Thymus (tissue), 11 donors: ENCODE measurements around the gene PLEKHH3. TPM values are rescaled to one million over a fixed set of nuclear protein-coding genes. Genes with fewer than 3 reads are reported as not detected.
"Not testable (repeated sequence)": the region's sequence is repeated elsewhere in the genome, so short reads cannot be mapped to it uniquely, and the experiment has no call there.

Source experiments
- DNase-seq, 9 donors: peaks; one replicate each; pipeline ENCODE4 v3.0.0-alpha.2; 2013; ENCODE audit warnings: low spot score in 9 of 9, low read depth in 6 of 9, missing footprints in 1 of 9
- H3K27ac ChIP-seq, 2 donors: one replicate each; pipeline ENCODE4 v1.5.1; 2013; ENCODE audit warnings: control low read depth in 1 of 2, low read depth in 1 of 2, low read length in 1 of 2, mild to moderate bottlenecking in 1 of 2, moderate library complexity in 1 of 2
- H3K27me3 ChIP-seq, 2 donors: one replicate each; pipeline ENCODE4 v1.5.1; 2013; ENCODE audit warnings: low read length in 1 of 2; ENCODE audit not compliant: control insufficient read depth in 2 of 2, insufficient read depth in 1 of 2
- H3K36me3 ChIP-seq, 2 donors: one replicate each; pipeline ENCODE4 v1.5.1; 2013; ENCODE audit warnings: low read length in 1 of 2, mild to moderate bottlenecking in 1 of 2, moderate library complexity in 1 of 2; ENCODE audit not compliant: control insufficient read depth in 2 of 2, insufficient read depth in 2 of 2
- H3K4me1 ChIP-seq, 2 donors: one replicate each; pipeline ENCODE4 v1.5.1; 2013; ENCODE audit warnings: low read length in 2 of 2; ENCODE audit not compliant: control insufficient read depth in 2 of 2, insufficient read depth in 2 of 2
- H3K4me3 ChIP-seq, 2 donors: one replicate each; pipeline ENCODE4 v1.5.1; 2013; ENCODE audit warnings: low read length in 2 of 2, control low read depth in 1 of 2, mild to moderate bottlenecking in 1 of 2
- H3K9me3 ChIP-seq, 2 donors: one replicate each; pipeline ENCODE4 v1.5.1; 2013; ENCODE audit warnings: low read length in 1 of 2, mild to moderate bottlenecking in 1 of 2; ENCODE audit not compliant: control insufficient read depth in 2 of 2, insufficient read depth in 1 of 2
- WGBS: extraction: QIAGEN DNeasy Blood & Tissue Kit; methylation state at CpG from one replicate; pipeline ENCODE4 v1.1.7; 2013; 5-methylcytosine and 5-hydroxymethylcytosine counted together
- polyA plus RNA-seq: library from polyadenylated mRNA; stranded (reverse); fragments of 200-250 nt; gene quantifications from one replicate; pipeline ENCODE4 v1.2.3, GENCODE V29; 2013
- total RNA-seq: library from RNA; stranded (reverse); fragments of 120-200 nt; gene quantifications from one replicate; pipeline ENCODE4 v1.2.4, GENCODE V29; 2013
- donor health status: healthy.

Gene PLEKHH3
- total and polyA plus RNA-seq, 2 donors = 8.2 to 20.3 TPM

DNA sequence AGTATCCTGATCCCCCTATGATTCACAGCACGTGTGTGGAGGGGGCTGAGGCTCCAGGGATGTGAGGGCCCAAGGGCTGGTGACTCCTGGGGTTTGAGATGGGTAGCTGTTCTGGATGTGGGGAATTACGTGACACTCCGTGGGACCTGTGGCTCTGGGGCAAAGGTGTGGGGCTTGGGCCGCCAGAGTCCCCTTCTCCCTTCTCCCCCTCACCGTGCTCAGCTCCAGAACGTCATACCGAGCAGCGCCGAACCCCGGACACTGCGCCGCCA is 7.2 kb downstream of the PLEKHH3 start:
- H3K36me3 ChIP-seq = peaks cover 0 to 2% of the 10 kb centered on the region in 2 donors
- no peak overlapping the region for H3K27ac ChIP-seq
- H3K4me1 ChIP-seq = peaks cover 8 to 33% of the 10 kb centered on the region in 2 donors
- 60% methylated on average over 12 of the region's 12 CpGs for WGBS
- no peak for DNase-seq
- H3K4me3 ChIP-seq = no peak overlapping the region
- H3K9me3 ChIP-seq = peaks cover 0 to 16% of the 10 kb centered on the region in 2 donors
- H3K27me3 ChIP-seq = peaks cover 57 to 68% of the 10 kb centered on the region in 2 donors

DNA sequence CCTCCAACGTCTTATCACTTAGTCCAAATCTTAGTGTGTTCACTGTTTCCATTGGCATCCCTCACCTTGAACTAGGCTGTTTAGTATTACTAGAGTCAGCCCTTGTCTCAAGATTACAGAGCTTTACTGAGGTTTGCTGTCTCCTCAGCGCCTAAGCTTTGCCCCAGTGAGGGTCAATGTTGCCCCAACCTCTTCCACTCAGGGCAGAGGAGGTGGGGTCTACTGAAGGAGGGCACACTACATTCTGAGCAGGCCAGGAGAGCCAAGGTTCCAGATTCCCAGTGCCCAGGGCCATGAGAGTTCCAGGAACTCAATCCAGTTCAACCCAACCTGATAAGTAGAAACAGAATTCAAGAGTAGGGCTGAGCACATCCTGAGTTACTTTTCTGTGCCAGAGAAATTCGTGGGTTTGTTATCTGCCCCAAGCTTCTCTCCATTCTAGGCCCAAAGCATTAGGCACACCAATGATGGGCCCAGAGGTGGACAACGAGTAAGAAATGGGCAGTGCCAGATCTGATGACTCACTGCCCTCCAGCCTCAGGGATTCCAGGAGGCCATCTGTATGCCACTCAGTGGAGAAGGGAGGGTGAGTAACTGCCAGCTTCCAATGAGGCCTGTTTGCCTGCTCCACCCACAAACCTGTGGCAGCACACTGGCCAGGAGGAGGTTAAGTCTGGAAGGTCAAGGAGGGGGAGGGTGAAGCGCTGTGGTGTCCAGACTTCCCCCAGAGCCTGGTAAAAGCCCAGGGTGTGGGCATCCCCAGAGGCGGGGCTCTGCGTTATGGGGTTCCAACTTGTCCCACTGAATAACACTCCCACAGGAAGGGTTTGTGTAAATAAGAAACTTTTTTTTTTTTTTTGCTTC is 9.5 kb downstream of the PLEKHH3 start:
- no peak for DNase-seq
- Histone ChIP-seq H3K9me3 (peaks cover 0 to 8% of the 10 kb centered on the region in 2 donors), H3K4me3 (no peak overlapping the region), H3K27me3 (peaks cover 35 to 45% of the 10 kb centered on the region in 2 donors), H3K4me1 (peaks cover 8 to 19% of the 10 kb centered on the region in 2 donors), H3K36me3 (peaks cover 0 to 2% of the 10 kb centered on the region in 2 donors), H3K27ac (no peak overlapping the region)
- WGBS = 93% methylated on average over 7 of the region's 7 CpGs

DNA sequence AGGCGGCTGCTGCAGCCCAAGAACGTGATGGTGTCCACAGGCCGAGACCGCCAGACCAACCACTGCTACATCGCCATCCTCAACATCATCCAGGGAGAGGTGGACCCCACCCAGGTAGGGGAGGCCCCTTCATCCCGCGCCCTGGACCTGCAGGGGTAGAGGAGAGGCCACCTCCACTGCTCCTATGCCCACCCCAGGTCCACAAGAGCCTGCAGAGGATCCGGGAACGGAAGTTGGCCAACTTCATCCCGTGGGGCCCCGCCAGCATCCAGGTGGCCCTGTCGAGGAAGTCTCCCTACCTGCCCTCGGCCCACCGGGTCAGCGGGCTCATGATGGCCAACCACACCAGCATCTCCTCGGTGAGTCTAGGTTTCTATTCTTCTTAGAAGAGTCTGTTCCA is 10.7 kb downstream of the PLEKHH3 start:
- not testable (repeated sequence) for DNase-seq, H3K4me1 ChIP-seq

DNA sequence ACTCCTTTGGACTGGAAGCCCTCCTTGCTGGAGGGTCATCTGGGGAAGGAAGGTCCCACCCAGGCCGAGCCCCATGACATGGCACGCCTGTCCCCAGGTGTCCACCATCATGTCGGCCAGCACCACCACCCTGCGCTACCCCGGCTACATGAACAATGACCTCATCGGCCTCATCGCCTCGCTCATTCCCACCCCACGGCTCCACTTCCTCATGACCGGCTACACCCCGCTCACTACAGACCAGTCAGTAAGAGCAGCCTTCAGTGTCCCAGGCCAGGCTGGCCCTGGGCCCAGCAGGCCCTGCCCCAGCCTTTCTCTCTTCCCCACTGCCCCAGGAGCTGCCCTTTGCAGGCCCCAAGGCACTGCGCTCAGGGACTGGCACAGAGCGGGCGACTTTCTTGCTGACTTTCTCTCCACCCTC is 11.2 kb downstream of the PLEKHH3 start:
- peaks cover 0 to 2% of the 10 kb centered on the region in 2 donors for H3K36me3 ChIP-seq
- H3K9me3 ChIP-seq = no peaks in the 10 kb centered on the region
- H3K4me1 ChIP-seq = peaks cover 4 to 5% of the 10 kb centered on the region in 2 donors
- no peak overlapping the region for H3K4me3 ChIP-seq
- no peak for DNase-seq
- WGBS = 94% methylated on average over 14 of the region's 14 CpGs
- H3K27me3 ChIP-seq = peaks cover 18 to 30% of the 10 kb centered on the region in 2 donors
- no peak overlapping the region for H3K27ac ChIP-seq

More for the DNA sequence above, 10.7 kb downstream of the PLEKHH3 start:
- not testable (repeated sequence) for H3K36me3 ChIP-seq, H3K9me3 ChIP-seq, H3K27ac ChIP-seq, H3K4me3 ChIP-seq
- peaks cover 23 to 33% of the 10 kb centered on the region in 2 donors for H3K27me3 ChIP-seq
- WGBS = 93% methylated on average over 13 of the region's 16 CpGs

DNA sequence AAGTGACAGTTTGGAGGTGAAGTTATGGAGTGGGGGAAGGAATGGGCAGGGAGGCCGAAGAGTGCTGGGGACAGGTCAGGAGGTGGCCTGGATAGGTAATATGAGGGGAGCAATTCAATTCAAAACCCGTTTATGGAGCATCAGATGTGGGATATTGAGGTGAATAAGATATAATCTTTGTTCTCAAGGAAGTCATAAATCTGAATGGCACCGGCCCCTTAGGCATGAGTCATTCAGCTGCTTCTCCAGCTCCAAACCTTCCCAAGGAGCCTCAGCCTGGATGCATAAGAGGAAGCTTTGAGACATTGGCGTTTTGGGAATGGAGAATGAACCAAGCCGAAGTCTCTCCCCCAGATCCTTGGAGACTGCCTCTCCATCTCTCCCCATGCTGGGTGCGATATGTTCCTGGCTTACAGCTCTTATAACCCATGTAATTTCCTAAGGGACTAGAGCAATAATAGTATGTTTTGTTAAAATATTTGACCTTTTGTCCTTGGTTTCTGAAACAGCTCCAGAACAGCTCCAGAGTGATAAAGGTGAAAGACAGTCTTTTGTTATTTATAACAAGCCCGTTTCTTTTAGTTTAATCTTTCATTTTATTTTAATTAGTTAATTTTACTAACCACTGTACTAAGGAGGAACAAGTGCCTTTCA is 16.0 kb downstream of the PLEKHH3 start:
- Histone ChIP-seq H3K4me1 (peaks cover 4 to 12% of the 10 kb centered on the region in 2 donors), H3K36me3 (no peaks in the 10 kb centered on the region), H3K27ac (no peak overlapping the region), H3K9me3 (no peaks in the 10 kb centered on the region), H3K4me3 (no peak overlapping the region), H3K27me3 (peaks cover 0 to 17% of the 10 kb centered on the region in 2 donors)
- no peak for DNase-seq
- 82% methylated on average over 7 of the region's 7 CpGs for WGBS

DNA sequence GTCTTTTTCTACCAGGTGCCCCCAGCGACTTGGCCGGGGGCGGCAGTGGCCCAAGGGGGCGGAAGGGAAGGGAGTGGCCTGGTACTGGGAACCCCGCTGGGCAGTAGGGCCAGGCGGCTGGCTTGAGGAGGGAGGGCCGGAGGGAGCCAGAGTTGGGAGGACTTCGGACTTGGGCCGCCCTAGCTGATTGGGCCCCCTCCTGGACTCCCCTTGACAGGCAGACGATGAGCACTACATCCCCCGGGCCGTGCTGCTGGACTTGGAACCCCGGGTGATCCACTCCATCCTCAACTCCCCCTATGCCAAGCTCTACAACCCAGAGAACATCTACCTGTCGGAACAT is 16.9 kb downstream of the PLEKHH3 start:
- 80% methylated on average over 6 of the region's 14 CpGs for WGBS
- not testable (repeated sequence) for H3K36me3 ChIP-seq, DNase-seq, H3K27ac ChIP-seq, H3K9me3 ChIP-seq, H3K4me3 ChIP-seq
- Histone ChIP-seq H3K4me1 (peaks cover 4 to 12% of the 10 kb centered on the region in 2 donors), H3K27me3 (peaks cover 0 to 23% of the 10 kb centered on the region in 2 donors)

DNA sequence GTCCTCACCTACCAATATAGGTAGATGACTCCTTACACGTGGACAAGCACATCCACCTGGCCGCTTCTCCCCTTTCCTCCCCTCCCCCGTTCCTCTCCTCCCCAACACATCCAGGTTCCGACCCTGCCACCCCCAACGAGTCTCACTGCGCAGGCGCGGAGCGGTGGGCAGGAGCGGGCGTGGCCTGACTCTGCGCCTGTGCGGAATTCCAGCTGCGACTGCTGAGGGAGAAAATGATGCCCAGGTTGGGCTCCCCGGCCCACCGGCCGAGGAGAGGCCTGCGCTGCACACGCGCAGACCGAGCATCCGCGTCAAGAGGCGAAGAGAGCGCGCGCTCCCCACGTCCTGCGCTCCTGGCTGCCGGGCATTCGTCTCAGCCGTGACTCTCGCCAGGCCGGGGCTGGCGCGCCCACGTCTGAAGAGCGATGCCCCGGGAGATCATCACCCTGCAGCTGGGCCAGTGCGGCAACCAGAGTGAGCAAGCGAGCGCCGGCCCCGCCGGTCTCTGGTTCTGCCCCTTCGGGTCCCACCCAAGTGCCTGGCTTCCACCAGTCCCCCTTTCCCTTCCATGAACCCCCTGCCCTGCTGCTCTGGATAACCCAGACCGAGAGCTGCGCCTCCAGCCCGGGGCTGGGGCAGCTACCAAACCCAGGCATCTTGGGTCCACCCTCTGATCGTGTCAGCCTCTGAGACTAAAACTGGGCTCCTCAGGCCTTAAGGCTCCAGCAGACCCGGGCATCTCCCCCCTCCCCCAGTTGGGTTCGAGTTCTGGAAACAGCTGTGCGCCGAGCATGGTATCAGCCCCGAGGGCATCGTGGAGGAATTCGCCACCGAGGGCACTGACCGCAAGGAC is 17.5 kb downstream of the PLEKHH3 start, which contains the start of gene TUBG2:
TUBG2 (plus strand) TSS at position 206 of the 853 bp plus-strand sequence; CDS start at position 426, 220 bp downstream.
- Histone ChIP-seq H3K4me1 (peaks cover 4 to 12% of the 10 kb centered on the region in 2 donors), H3K9me3 (no peaks in the 10 kb centered on the region), H3K27ac (peak within 1 kb of the TSS in 1 of 2 donors; percentile 8), H3K4me3 (peak within 1 kb of the TSS; percentile 49 to 66), H3K27me3 (peaks cover under 1 to 29% of the 10 kb centered on the region in 2 donors), H3K36me3 (no peaks in the 10 kb centered on the region)
- WGBS = 10% methylated on average over 59 of the region's 59 CpGs
- peak in 6 of 9 donors; percentile 57 to 80 (median 64) for DNase-seq

DNA sequence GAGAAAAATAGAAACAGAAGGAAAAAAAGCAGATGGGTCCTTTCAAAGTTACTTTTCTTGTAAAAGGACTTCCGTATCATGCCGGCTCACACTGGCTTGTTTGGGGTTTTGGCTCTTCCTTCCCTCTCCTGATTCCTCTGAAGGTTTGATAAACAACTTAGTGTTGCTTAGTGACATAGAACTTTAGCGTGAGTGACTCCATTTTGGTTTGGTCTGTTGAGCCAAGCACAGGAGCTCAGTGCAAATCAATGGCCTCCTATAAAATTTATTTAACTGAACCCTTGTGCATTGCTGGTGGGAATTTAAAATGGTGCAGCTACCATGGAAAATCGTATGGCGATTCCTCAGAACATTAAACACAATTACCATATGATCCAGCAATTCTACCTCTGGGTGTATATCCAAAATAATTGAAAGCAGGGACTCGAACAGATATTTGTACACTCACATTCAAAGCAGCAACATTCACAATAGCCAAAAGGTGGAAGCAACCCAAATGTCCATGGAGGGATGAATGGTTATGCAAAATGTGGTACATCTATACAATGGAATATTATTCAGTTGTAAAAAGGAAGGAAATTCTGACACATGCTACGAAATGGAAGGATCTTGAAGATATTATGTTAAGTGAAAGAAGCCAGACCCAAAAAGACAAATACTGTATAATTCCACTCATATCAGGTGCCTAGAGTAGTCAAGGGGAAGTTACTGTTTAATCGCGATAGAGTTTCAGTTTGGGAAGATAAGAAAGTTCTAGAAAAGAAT is 18.8 kb downstream of the PLEKHH3 start:
- peaks cover 4 to 18% of the 10 kb centered on the region in 2 donors for H3K4me1 ChIP-seq
- WGBS = 93% methylated on average over 9 of the region's 9 CpGs
- no peak overlapping the region for H3K4me3 ChIP-seq

More for the DNA sequence above, 18.8 kb downstream of the PLEKHH3 start:
- no peaks in the 10 kb centered on the region for H3K36me3 ChIP-seq
- peaks cover 0 to 3% of the 10 kb centered on the region in 2 donors for H3K9me3 ChIP-seq
- peaks cover 4 to 42% of the 10 kb centered on the region in 2 donors for H3K27me3 ChIP-seq
- no peak for DNase-seq
- H3K27ac ChIP-seq = no peak overlapping the region
